Endothelial cell (in vitro differentiated cells): Measurements from ENCODE around the gene GAN. TPM values are rescaled to one million over a fixed set of nuclear protein-coding genes. Genes with fewer than 3 reads are reported as not detected.

Source experiments
- DNase-seq: peaks from one replicate; pipeline ENCODE4 v3.0.0; 2021; ENCODE audit warnings: low spot score
- H3K27ac Mint-ChIP-seq: one replicate; pipeline ENCODE4 v1.8.0; 2021; ENCODE audit warnings: mixed read lengths, inconsistent platforms; ENCODE audit not compliant: unreplicated experiment
- H3K27me3 Mint-ChIP-seq: one replicate; pipeline ENCODE4 v1.8.0; 2021; ENCODE audit warnings: mild to moderate bottlenecking, moderate library complexity, mixed read lengths, inconsistent platforms; ENCODE audit not compliant: unreplicated experiment
- H3K36me3 Mint-ChIP-seq: one replicate; pipeline ENCODE4 v1.8.0; 2021; ENCODE audit warnings: mild to moderate bottlenecking, low read depth, mixed read lengths, inconsistent platforms; ENCODE audit not compliant: unreplicated experiment
- H3K4me1 Mint-ChIP-seq: one replicate; pipeline ENCODE4 v1.8.0; 2021; ENCODE audit warnings: mild to moderate bottlenecking, mixed read lengths, inconsistent platforms; ENCODE audit not compliant: unreplicated experiment
- H3K4me3 Mint-ChIP-seq: one replicate; pipeline ENCODE4 v1.8.0; 2021; ENCODE audit warnings: mild to moderate bottlenecking, mixed read lengths, inconsistent platforms; ENCODE audit not compliant: unreplicated experiment
- H3K9me3 Mint-ChIP-seq: one replicate; pipeline ENCODE4 v1.8.0; 2021; ENCODE audit warnings: mixed read lengths, inconsistent platforms; ENCODE audit not compliant: unreplicated experiment
- total RNA-seq: library from RNA; stranded (reverse); fragmentation: NEBNext Ultra II Directional; extraction: Animal tissue kit (Norgen Biotek cat#: 25700); gene quantifications from one replicate; pipeline ENCODE4 v1.2.1, GENCODE V29; 2021; ENCODE audit not compliant: unreplicated experiment
- TF ChIP-seq, protein P1 (sequence below): fragments of 200-600 bp; sonication (generic); IDR thresholded peaks from one replicate; pipeline ENCODE4 v1.5.0; 2021; ENCODE audit warnings: antibody characterized with exemption; ENCODE audit not compliant: unreplicated experiment

The GAN gene
- total RNA-seq, 1 donor from 2014 or later: 24.2 TPM

DNA sequence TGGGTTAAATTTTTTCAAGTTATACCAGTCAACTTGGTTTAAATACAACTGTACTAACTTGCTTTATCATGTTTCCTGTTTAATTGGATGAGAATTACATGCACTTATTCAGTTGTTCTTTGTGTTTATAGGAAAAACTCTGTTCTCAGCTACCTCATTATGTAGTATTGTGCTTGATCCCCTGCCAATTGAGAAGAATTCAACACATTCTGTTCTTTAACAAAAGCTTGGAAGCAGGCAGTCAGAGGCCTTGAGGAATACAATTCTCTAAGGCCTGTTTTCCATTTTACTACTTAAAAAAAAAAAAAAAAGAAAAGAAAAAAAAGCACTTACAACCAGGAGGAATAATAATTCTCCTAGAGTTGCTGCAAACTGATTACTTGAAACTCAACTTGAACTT lies 69.2 kb downstream of the GAN start:
- H3K36me3 Mint-ChIP-seq: peaks cover 10% of the 10 kb centered on the region
- peaks cover 7% of the 10 kb centered on the region for H3K4me1 Mint-ChIP-seq
- peaks cover 3% of the 10 kb centered on the region for H3K27me3 Mint-ChIP-seq
- TF ChIP-seq, protein P1, sequence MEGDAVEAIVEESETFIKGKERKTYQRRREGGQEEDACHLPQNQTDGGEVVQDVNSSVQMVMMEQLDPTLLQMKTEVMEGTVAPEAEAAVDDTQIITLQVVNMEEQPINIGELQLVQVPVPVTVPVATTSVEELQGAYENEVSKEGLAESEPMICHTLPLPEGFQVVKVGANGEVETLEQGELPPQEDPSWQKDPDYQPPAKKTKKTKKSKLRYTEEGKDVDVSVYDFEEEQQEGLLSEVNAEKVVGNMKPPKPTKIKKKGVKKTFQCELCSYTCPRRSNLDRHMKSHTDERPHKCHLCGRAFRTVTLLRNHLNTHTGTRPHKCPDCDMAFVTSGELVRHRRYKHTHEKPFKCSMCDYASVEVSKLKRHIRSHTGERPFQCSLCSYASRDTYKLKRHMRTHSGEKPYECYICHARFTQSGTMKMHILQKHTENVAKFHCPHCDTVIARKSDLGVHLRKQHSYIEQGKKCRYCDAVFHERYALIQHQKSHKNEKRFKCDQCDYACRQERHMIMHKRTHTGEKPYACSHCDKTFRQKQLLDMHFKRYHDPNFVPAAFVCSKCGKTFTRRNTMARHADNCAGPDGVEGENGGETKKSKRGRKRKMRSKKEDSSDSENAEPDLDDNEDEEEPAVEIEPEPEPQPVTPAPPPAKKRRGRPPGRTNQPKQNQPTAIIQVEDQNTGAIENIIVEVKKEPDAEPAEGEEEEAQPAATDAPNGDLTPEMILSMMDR: no peak
- no peaks in the 10 kb centered on the region for H3K9me3 Mint-ChIP-seq
- no peak overlapping the region for H3K4me3 Mint-ChIP-seq
- no peak for DNase-seq
- no peak overlapping the region for H3K27ac Mint-ChIP-seq

DNA sequence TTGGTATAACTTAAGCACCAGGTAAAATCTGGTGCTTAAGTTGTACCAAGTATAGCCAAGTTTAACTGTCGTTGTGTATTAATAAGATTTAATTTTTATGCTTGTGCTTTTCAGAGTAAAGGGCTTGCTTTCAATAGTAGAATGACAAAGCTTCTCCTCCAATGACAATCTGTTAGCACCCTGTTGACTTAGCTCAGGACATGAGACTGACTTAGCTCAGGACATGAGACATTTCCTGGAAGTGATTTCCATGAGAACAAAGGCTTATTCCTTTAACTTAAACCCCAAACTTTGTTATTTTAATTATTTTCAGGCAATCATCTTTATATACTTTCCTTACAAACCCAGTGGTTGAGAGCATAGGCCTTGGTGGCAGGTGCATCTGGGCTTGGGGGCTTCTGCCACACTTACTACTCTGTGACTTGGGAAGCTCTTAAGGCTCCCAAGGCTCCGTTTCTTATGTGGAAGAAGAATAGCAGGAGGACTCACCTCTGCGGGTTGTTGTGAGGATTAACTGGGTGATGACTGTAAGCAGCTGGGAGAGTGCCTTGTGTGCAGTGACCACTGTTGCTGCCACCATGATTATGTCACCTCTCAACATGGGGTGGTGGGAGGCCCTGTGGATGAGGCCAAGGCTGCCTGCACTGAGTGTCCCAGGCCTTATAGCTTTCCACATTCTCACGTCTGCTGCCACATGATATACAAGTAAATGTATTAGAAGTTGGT lies 70.4 kb downstream of the GAN start:
- H3K27ac Mint-ChIP-seq: no peak overlapping the region
- DNase-seq: no peak
- no peak overlapping the region for H3K4me3 Mint-ChIP-seq
- no peaks in the 10 kb centered on the region for H3K9me3 Mint-ChIP-seq
- peaks cover 3% of the 10 kb centered on the region for H3K27me3 Mint-ChIP-seq
- peaks cover 7% of the 10 kb centered on the region for H3K4me1 Mint-ChIP-seq
- TF ChIP-seq, protein P1: no peak
- peaks cover 12% of the 10 kb centered on the region for H3K36me3 Mint-ChIP-seq

DNA sequence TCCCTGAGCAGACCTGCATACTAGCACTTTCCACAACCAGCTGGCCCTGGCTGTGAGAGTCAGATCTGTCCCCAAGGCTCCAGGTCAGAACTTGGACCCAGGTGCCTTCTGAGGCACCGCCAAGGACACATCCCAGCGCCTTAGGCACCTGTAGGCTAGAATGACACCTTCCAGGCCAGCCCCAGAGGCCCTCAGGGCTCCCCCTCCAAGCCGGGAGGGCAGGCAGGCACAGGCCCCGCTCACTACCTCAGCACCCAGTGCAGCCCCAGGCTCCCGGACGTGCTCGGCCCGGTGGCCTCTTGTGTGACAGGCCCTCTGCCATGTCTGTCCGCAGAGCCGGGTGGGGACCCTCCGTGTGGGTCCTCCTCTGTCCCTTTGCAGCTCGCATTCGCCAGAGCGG lies 73.6 kb downstream of the GAN start:
- no peak for DNase-seq
- Mint-ChIP-seq H3K27ac (no peak overlapping the region), H3K9me3 (no peaks in the 10 kb centered on the region), H3K36me3 (peaks cover 22% of the 10 kb centered on the region), H3K27me3 (peaks cover 3% of the 10 kb centered on the region), H3K4me3 (no peak overlapping the region), H3K4me1 (peaks cover 7% of the 10 kb centered on the region)
- TF ChIP-seq, protein P1: no peak

DNA sequence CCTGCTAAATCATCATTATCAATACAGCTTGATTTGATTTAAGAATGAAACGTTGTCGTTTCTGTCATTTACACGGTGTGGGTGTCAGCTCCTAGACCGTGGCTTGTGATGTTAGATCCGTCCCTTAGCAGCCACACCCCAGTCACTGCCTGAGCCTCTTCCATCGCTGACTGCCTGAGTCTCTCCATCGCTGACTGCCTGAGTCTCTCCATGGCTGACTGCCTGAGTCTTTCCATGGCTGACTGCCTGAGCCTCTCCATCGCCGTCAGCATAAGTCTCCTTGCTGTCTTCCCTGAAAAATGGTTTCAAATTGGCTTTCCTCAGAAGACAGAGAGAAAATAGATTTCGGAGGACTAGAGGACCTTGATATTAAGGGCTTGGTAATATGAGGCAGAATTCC lies 76.1 kb downstream of the GAN start:
- Mint-ChIP-seq H3K27me3 (peaks cover 7% of the 10 kb centered on the region), H3K4me1 (peaks cover 5% of the 10 kb centered on the region), H3K27ac (no peak overlapping the region), H3K4me3 (peak overlapping the region; percentile 79), H3K9me3 (no peaks in the 10 kb centered on the region), H3K36me3 (peaks cover 25% of the 10 kb centered on the region)
- TF ChIP-seq, protein P1: no peak
- no peak for DNase-seq

DNA sequence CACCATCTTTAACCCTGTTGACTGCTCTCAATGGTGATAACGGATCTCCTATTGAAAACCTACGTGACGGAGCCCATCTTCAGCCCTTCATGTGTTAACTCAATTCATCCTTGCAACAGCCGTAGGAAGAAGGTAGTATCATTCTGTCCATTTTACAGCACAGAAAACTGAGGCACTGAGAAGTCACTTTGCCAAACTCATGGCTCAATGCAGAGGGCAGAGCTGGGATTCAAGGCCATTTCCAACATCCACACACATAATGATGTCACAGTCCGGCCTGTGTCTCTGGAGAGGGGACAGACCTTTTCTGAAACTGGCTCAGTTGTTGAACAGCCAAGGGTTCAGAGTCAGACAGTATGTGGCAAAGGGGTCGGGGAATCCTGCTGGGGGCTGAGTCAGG lies 77.2 kb downstream of the GAN start:
- H3K27ac Mint-ChIP-seq: no peak overlapping the region
- H3K4me1 Mint-ChIP-seq: peaks cover 5% of the 10 kb centered on the region
- H3K36me3 Mint-ChIP-seq: peaks cover 23% of the 10 kb centered on the region
- peaks cover 5% of the 10 kb centered on the region for H3K27me3 Mint-ChIP-seq
- no peak overlapping the region for H3K4me3 Mint-ChIP-seq
- TF ChIP-seq, protein P1: no peak
- no peak for DNase-seq
- no peaks in the 10 kb centered on the region for H3K9me3 Mint-ChIP-seq
